ENCODE results near the gene ABHD5. TPM values are rescaled to one million over a fixed set of nuclear protein-coding genes. Genes with fewer than 3 reads are reported as not detected.
A peak's percentile ranks its signal among the peaks of the same experiment; 100 is the strongest.

Gene ABHD5
- total RNA-seq, 4 donors from 2014 or later = 18.6 to 43.7 (median 33.7) TPM

DNA sequence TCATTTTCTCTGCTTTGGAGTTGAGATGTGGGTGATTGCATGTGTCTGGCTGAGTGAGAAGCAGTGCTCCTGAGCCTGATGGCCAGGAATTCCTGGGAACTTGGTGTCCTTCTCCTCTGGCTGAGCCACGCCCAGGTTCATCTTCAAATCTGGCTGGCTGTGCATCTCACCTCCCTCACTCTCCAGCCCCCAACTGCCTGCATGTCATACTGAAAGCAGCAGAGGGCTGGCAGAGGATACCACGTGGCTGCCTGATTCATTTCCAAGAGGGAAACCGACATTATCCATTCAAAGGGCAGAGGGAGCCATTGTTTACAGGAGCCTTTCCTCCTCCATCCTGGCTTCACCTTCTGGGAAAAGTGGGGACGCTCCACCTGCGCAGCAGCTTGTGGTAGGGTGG lies 57.4 kb downstream of the ABHD5 start:
- DNase-seq (no peak), ATAC-seq (peak in 1 of 2 donors; percentile 53)
- Histone ChIP-seq H3K4me1 (peaks cover 0 to 4% of the 10 kb centered on the region in 2 donors), H3K9me3 (no peaks in the 10 kb centered on the region), H3K27me3 (no peaks in the 10 kb centered on the region), H3K36me3 (no peaks in the 10 kb centered on the region), H3K27ac (no peak overlapping the region), H3K4me3 (no peak overlapping the region)
- TF ChIP-seq, protein P1, sequence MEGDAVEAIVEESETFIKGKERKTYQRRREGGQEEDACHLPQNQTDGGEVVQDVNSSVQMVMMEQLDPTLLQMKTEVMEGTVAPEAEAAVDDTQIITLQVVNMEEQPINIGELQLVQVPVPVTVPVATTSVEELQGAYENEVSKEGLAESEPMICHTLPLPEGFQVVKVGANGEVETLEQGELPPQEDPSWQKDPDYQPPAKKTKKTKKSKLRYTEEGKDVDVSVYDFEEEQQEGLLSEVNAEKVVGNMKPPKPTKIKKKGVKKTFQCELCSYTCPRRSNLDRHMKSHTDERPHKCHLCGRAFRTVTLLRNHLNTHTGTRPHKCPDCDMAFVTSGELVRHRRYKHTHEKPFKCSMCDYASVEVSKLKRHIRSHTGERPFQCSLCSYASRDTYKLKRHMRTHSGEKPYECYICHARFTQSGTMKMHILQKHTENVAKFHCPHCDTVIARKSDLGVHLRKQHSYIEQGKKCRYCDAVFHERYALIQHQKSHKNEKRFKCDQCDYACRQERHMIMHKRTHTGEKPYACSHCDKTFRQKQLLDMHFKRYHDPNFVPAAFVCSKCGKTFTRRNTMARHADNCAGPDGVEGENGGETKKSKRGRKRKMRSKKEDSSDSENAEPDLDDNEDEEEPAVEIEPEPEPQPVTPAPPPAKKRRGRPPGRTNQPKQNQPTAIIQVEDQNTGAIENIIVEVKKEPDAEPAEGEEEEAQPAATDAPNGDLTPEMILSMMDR (IDR thresholded peaks at IDR 0.05 in 4 of 5, conservative IDR thresholded peaks at IDR 0.05 in 1 of 5) = no peak
- no peak for TF ChIP-seq POLR2A (IDR thresholded peaks at IDR 0.05)
- in situ Hi-C loops (cut with MboI; ENCODE audit: low sequenced_read_pairs in 4 of 4) = no loop called here
- intact Hi-C loops (cut with DNase I; ENCODE audit: low total_unique reads) = no loop called here

DNA sequence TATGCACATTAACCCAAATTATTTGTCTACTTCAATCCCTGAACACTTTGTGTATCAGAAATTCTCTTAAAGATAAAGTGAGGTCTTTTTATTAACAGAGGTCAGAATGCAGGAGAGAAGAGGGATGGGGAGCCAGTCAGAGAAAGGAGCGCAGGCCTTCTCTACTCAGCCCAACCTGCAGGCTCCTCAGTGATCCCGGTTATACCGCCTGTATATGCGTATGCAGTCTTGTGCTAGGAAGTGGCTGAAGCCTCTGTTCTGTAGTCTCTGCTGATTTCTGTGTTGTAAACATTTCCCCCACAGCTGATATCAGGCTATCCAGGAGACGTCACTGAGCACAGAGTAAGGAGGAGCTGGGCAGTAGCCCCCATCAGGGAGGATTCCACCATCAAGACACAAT lies 57.9 kb downstream of the ABHD5 start:
- no peak overlapping the region for H3K27ac ChIP-seq
- ATAC-seq (no peak), DNase-seq (no peak)
- in situ Hi-C loops (cut with MboI; ENCODE audit: low sequenced_read_pairs in 4 of 4) = no loop called here
- TF ChIP-seq, protein P1 (IDR thresholded peaks at IDR 0.05 in 4 of 5, conservative IDR thresholded peaks at IDR 0.05 in 1 of 5) = no peak
- no peak for TF ChIP-seq POLR2A (IDR thresholded peaks at IDR 0.05)
- intact Hi-C loops (cut with DNase I; ENCODE audit: low total_unique reads) = no loop called here
- peaks cover 0 to 8% of the 10 kb centered on the region in 2 donors for H3K4me1 ChIP-seq
- H3K9me3 ChIP-seq = no peaks in the 10 kb centered on the region
- H3K27me3 ChIP-seq = no peaks in the 10 kb centered on the region
- H3K36me3 ChIP-seq = no peaks in the 10 kb centered on the region
- H3K4me3 ChIP-seq = no peak overlapping the region

DNA sequence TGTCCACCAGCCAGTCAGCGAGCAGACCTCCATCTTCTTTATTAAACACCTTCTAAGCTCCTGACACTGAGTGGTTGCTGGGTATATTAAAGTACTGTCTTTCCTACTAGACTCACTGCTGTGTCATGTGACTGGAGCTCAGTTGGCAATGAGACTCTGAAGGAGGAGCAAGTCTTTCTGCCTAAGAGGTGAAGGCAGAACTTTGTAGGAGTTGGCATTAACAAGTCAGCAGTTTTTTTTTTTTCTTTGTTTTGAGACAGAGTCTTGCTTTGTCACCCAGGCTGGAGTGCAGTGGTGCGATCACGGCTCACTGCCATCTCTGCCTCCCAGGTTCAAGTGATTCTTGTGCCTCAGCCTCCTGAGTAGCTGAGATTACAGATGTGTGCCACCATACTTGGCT lies 62.2 kb downstream of the ABHD5 start:
- Histone ChIP-seq H3K9me3 (no peaks in the 10 kb centered on the region), H3K36me3 (no peaks in the 10 kb centered on the region), H3K27ac (no peak overlapping the region), H3K4me1 (peaks cover 7 to 11% of the 10 kb centered on the region in 2 donors), H3K4me3 (no peak overlapping the region), H3K27me3 (no peaks in the 10 kb centered on the region)
- DNase-seq = no peak
- TF ChIP-seq, protein P1 (IDR thresholded peaks at IDR 0.05 in 4 of 5, conservative IDR thresholded peaks at IDR 0.05 in 1 of 5) = no peak
- TF ChIP-seq POLR2A (IDR thresholded peaks at IDR 0.05) = no peak
- in situ Hi-C loops (cut with MboI; ENCODE audit: low sequenced_read_pairs in 4 of 4) = no loop called here
- no peak for ATAC-seq
- intact Hi-C loops (cut with DNase I; ENCODE audit: low total_unique reads) = no loop called here

DNA sequence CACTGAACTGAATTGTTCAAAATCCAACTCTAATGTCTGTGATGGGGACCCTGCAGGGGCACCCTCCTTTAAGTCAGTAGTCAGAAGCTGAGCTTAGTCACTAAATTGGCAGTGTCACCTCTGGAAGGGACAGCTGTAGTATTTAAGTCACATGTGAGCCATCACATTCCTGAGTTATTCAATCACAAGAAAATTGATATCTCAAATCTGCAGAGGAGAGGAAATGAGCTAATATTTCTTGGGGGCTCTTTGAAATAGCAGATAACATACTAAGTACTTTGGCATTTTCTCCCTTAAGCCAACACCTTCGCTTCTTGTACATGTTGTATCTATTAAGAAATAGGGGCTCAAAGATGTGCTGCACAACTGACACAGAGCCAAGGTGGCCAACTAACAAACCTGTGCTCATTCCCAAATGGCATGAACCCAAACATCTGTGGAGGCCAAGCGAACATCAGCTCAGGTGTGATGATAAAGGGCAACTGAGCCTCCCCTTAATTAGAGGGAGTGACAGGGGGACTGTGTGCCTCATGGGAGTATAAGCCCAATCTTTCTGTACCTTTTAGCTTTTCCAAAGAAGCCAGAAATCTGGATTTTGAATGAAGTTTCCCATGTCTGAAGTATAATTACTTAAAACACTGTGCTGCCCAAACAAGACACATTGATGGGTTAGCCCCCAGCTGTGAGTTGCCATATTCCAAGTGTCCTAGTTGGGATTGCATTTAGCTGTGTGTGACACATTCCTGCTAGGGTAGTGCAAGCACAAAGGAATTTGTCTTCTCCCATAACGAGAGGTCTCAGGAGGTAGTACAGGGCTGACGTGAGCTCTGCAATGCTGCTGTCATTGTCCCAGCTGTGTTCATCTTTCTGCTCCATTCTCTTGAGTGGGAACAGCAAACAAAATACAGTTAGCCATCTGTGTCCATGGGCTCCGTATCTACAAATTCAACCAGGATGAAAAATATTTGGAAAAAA lies 63.3 kb downstream of the ABHD5 start:
- DNase-seq (no peak), ATAC-seq (peak; percentile 78 to 85)
- no peak overlapping the region for H3K27ac ChIP-seq
- peaks cover 11 to 15% of the 10 kb centered on the region in 2 donors for H3K4me1 ChIP-seq
- intact Hi-C loops (cut with DNase I; ENCODE audit: low total_unique reads) = no loop called here
- H3K4me3 ChIP-seq = no peak overlapping the region
- no peak for TF ChIP-seq POLR2A (IDR thresholded peaks at IDR 0.05)
- TF ChIP-seq, protein P1 (IDR thresholded peaks at IDR 0.05 in 4 of 5, conservative IDR thresholded peaks at IDR 0.05 in 1 of 5) = no peak
- in situ Hi-C loops (cut with MboI; ENCODE audit: low sequenced_read_pairs in 4 of 4) = no loop called here
- no peaks in the 10 kb centered on the region for H3K36me3 ChIP-seq
- H3K9me3 ChIP-seq = no peaks in the 10 kb centered on the region
- no peaks in the 10 kb centered on the region for H3K27me3 ChIP-seq
